ENCODE measurements around the gene RNU6-1.

The RNU6-1 gene

GRCh38 chr15:67859331-67859946, 19.6 kb upstream of the RNU6-1 start:
- H3K27me3 ChIP-seq (ENCODE audit: control insufficient read depth in 1 of 2, insufficient read depth in 2 of 2, low read length in 2 of 2): no peaks in the 10 kb centered on the region
- no peaks in the 10 kb centered on the region for H3K9me3 ChIP-seq (ENCODE audit: control insufficient read depth in 1 of 2, low read length in 2 of 2)
- H3K27ac ChIP-seq (ENCODE audit: low read depth, low read length): no peak overlapping the region
- H3K4me1 ChIP-seq (ENCODE audit: control insufficient read depth in 1 of 2, insufficient read depth in 2 of 2, low read length in 2 of 2): peaks cover 2 to 13% of the 10 kb centered on the region in 2 donors
- no peak overlapping the region for H3K4me3 ChIP-seq (ENCODE audit: low read depth in 1 of 2, low read length in 2 of 2)
- no peak overlapping the region for H3K9ac ChIP-seq (ENCODE audit: low read depth in 1 of 2, low read length in 2 of 2)
- H3K36me3 ChIP-seq (ENCODE audit: control insufficient read depth in 1 of 2, insufficient read depth in 2 of 2, low read length in 2 of 2): no peaks in the 10 kb centered on the region

- H3K4me3 ChIP-seq (ENCODE audit: low read depth in 1 of 2, low read length in 2 of 2): no peak overlapping the region
- H3K27ac ChIP-seq (ENCODE audit: low read depth, low read length): no peak overlapping the region
- H3K9me3 ChIP-seq (ENCODE audit: control insufficient read depth in 1 of 2, low read length in 2 of 2): no peaks in the 10 kb centered on the region
- no peaks in the 10 kb centered on the region for H3K36me3 ChIP-seq (ENCODE audit: control insufficient read depth in 1 of 2, insufficient read depth in 2 of 2, low read length in 2 of 2)
- peaks cover 3 to 4% of the 10 kb centered on the region in 2 donors for H3K4me1 ChIP-seq (ENCODE audit: control insufficient read depth in 1 of 2, insufficient read depth in 2 of 2, low read length in 2 of 2)
- H3K27me3 ChIP-seq (ENCODE audit: control insufficient read depth in 1 of 2, insufficient read depth in 2 of 2, low read length in 2 of 2): no peaks in the 10 kb centered on the region
- no peak overlapping the region for H3K9ac ChIP-seq (ENCODE audit: low read depth in 1 of 2, low read length in 2 of 2)
These were observed 17.4 kb upstream of the RNU6-1 start for GRCh38 chr15:67857220-67857619.

GRCh38 chr15:67855842-67856241, 16.0 kb upstream of the RNU6-1 start:
- Histone ChIP-seq H3K36me3 (ENCODE audit: control insufficient read depth in 1 of 2, insufficient read depth in 2 of 2, low read length in 2 of 2) (no peaks in the 10 kb centered on the region), H3K4me1 (ENCODE audit: control insufficient read depth in 1 of 2, insufficient read depth in 2 of 2, low read length in 2 of 2) (peaks cover 3 to 4% of the 10 kb centered on the region in 2 donors), H3K4me3 (ENCODE audit: low read depth in 1 of 2, low read length in 2 of 2) (no peak overlapping the region), H3K27ac (ENCODE audit: low read depth, low read length) (no peak overlapping the region), H3K9ac (ENCODE audit: low read depth in 1 of 2, low read length in 2 of 2) (no peak overlapping the region), H3K9me3 (ENCODE audit: control insufficient read depth in 1 of 2, low read length in 2 of 2) (no peaks in the 10 kb centered on the region), H3K27me3 (ENCODE audit: control insufficient read depth in 1 of 2, insufficient read depth in 2 of 2, low read length in 2 of 2) (no peaks in the 10 kb centered on the region)

- H3K4me1 ChIP-seq (ENCODE audit: control insufficient read depth in 1 of 2, insufficient read depth in 2 of 2, low read length in 2 of 2): peaks cover 3 to 4% of the 10 kb centered on the region in 2 donors
- no peak overlapping the region for H3K27ac ChIP-seq (ENCODE audit: low read depth, low read length)
- H3K9me3 ChIP-seq (ENCODE audit: control insufficient read depth in 1 of 2, low read length in 2 of 2): peaks cover 0 to 3% of the 10 kb centered on the region in 2 donors
These were observed 14.5 kb upstream of the RNU6-1 start for GRCh38 chr15:67854358-67854757.

GRCh38 chr15:67853454-67853853, 13.6 kb upstream of the RNU6-1 start:
- H3K27ac ChIP-seq (ENCODE audit: low read depth, low read length): no peak overlapping the region
- H3K4me1 ChIP-seq (ENCODE audit: control insufficient read depth in 1 of 2, insufficient read depth in 2 of 2, low read length in 2 of 2): peaks cover 3 to 4% of the 10 kb centered on the region in 2 donors
- no peaks in the 10 kb centered on the region for H3K36me3 ChIP-seq (ENCODE audit: control insufficient read depth in 1 of 2, insufficient read depth in 2 of 2, low read length in 2 of 2)
- H3K27me3 ChIP-seq (ENCODE audit: control insufficient read depth in 1 of 2, insufficient read depth in 2 of 2, low read length in 2 of 2): no peaks in the 10 kb centered on the region
- peaks cover 0 to 4% of the 10 kb centered on the region in 2 donors for H3K9me3 ChIP-seq (ENCODE audit: control insufficient read depth in 1 of 2, low read length in 2 of 2)
- no peak overlapping the region for H3K4me3 ChIP-seq (ENCODE audit: low read depth in 1 of 2, low read length in 2 of 2)
- no peak overlapping the region for H3K9ac ChIP-seq (ENCODE audit: low read depth in 1 of 2, low read length in 2 of 2)

More at GRCh38 chr15:67854358-67854757, 14.5 kb upstream of the RNU6-1 start:
- H3K27me3 ChIP-seq (ENCODE audit: control insufficient read depth in 1 of 2, insufficient read depth in 2 of 2, low read length in 2 of 2): no peaks in the 10 kb centered on the region
- H3K4me3 ChIP-seq (ENCODE audit: low read depth in 1 of 2, low read length in 2 of 2): no peak overlapping the region
- H3K9ac ChIP-seq (ENCODE audit: low read depth in 1 of 2, low read length in 2 of 2): no peak overlapping the region
- H3K36me3 ChIP-seq (ENCODE audit: control insufficient read depth in 1 of 2, insufficient read depth in 2 of 2, low read length in 2 of 2): no peaks in the 10 kb centered on the region

GRCh38 chr15:67852418-67852817, 12.6 kb upstream of the RNU6-1 start:
- H3K9me3 ChIP-seq (ENCODE audit: control insufficient read depth in 1 of 2, low read length in 2 of 2): peaks cover 0 to 4% of the 10 kb centered on the region in 2 donors
- no peak overlapping the region for H3K4me3 ChIP-seq (ENCODE audit: low read depth in 1 of 2, low read length in 2 of 2)
- H3K9ac ChIP-seq (ENCODE audit: low read depth in 1 of 2, low read length in 2 of 2): no peak overlapping the region
- no peaks in the 10 kb centered on the region for H3K36me3 ChIP-seq (ENCODE audit: control insufficient read depth in 1 of 2, insufficient read depth in 2 of 2, low read length in 2 of 2)
- H3K4me1 ChIP-seq (ENCODE audit: control insufficient read depth in 1 of 2, insufficient read depth in 2 of 2, low read length in 2 of 2): peaks cover 3 to 4% of the 10 kb centered on the region in 2 donors
- no peak overlapping the region for H3K27ac ChIP-seq (ENCODE audit: low read depth, low read length)
- H3K27me3 ChIP-seq (ENCODE audit: control insufficient read depth in 1 of 2, insufficient read depth in 2 of 2, low read length in 2 of 2): no peaks in the 10 kb centered on the region

- H3K27ac ChIP-seq (ENCODE audit: low read depth, low read length): no peak overlapping the region
- no peak overlapping the region for H3K4me3 ChIP-seq (ENCODE audit: low read depth in 1 of 2, low read length in 2 of 2)
- no peaks in the 10 kb centered on the region for H3K36me3 ChIP-seq (ENCODE audit: control insufficient read depth in 1 of 2, insufficient read depth in 2 of 2, low read length in 2 of 2)
These were observed 11.2 kb upstream of the RNU6-1 start for GRCh38 chr15:67850994-67851571.

GRCh38 chr15:67850336-67850735, 10.5 kb upstream of the RNU6-1 start:
- H3K36me3 ChIP-seq (ENCODE audit: control insufficient read depth in 1 of 2, insufficient read depth in 2 of 2, low read length in 2 of 2): no peaks in the 10 kb centered on the region
- H3K9ac ChIP-seq (ENCODE audit: low read depth in 1 of 2, low read length in 2 of 2): no peak overlapping the region
- H3K4me3 ChIP-seq (ENCODE audit: low read depth in 1 of 2, low read length in 2 of 2): no peak overlapping the region
- H3K27me3 ChIP-seq (ENCODE audit: control insufficient read depth in 1 of 2, insufficient read depth in 2 of 2, low read length in 2 of 2): no peaks in the 10 kb centered on the region
- no peak overlapping the region for H3K27ac ChIP-seq (ENCODE audit: low read depth, low read length)
- H3K9me3 ChIP-seq (ENCODE audit: control insufficient read depth in 1 of 2, low read length in 2 of 2): peaks cover 0 to 4% of the 10 kb centered on the region in 2 donors
- peaks cover 3 to 4% of the 10 kb centered on the region in 2 donors for H3K4me1 ChIP-seq (ENCODE audit: control insufficient read depth in 1 of 2, insufficient read depth in 2 of 2, low read length in 2 of 2)

More at GRCh38 chr15:67850994-67851571, 11.2 kb upstream of the RNU6-1 start:
- Histone ChIP-seq H3K9ac (ENCODE audit: low read depth in 1 of 2, low read length in 2 of 2) (no peak overlapping the region), H3K27me3 (ENCODE audit: control insufficient read depth in 1 of 2, insufficient read depth in 2 of 2, low read length in 2 of 2) (no peaks in the 10 kb centered on the region), H3K9me3 (ENCODE audit: control insufficient read depth in 1 of 2, low read length in 2 of 2) (peaks cover 0 to 4% of the 10 kb centered on the region in 2 donors), H3K4me1 (ENCODE audit: control insufficient read depth in 1 of 2, insufficient read depth in 2 of 2, low read length in 2 of 2) (peaks cover 3 to 4% of the 10 kb centered on the region in 2 donors)

- no peaks in the 10 kb centered on the region for H3K36me3 ChIP-seq (ENCODE audit: control insufficient read depth in 1 of 2, insufficient read depth in 2 of 2, low read length in 2 of 2)
- H3K27me3 ChIP-seq (ENCODE audit: control insufficient read depth in 1 of 2, insufficient read depth in 2 of 2, low read length in 2 of 2): no peaks in the 10 kb centered on the region
- H3K27ac ChIP-seq (ENCODE audit: low read depth, low read length): no peak overlapping the region
- peaks cover 0 to 4% of the 10 kb centered on the region in 2 donors for H3K9me3 ChIP-seq (ENCODE audit: control insufficient read depth in 1 of 2, low read length in 2 of 2)
- no peak overlapping the region for H3K4me3 ChIP-seq (ENCODE audit: low read depth in 1 of 2, low read length in 2 of 2)
- no peak overlapping the region for H3K9ac ChIP-seq (ENCODE audit: low read depth in 1 of 2, low read length in 2 of 2)
- peaks cover 3% of the 10 kb centered on the region in 2 donors for H3K4me1 ChIP-seq (ENCODE audit: control insufficient read depth in 1 of 2, insufficient read depth in 2 of 2, low read length in 2 of 2)
These were observed 9.7 kb upstream of the RNU6-1 start for GRCh38 chr15:67849538-67849937.

GRCh38 chr15:67845974-67846373, 6.1 kb upstream of the RNU6-1 start:
- Histone ChIP-seq H3K9me3 (ENCODE audit: control insufficient read depth in 1 of 2, low read length in 2 of 2) (peaks cover 0 to 4% of the 10 kb centered on the region in 2 donors), H3K27me3 (ENCODE audit: control insufficient read depth in 1 of 2, insufficient read depth in 2 of 2, low read length in 2 of 2) (no peaks in the 10 kb centered on the region), H3K4me3 (ENCODE audit: low read depth in 1 of 2, low read length in 2 of 2) (no peak overlapping the region), H3K27ac (ENCODE audit: low read depth, low read length) (no peak overlapping the region), H3K4me1 (ENCODE audit: control insufficient read depth in 1 of 2, insufficient read depth in 2 of 2, low read length in 2 of 2) (peaks cover 7% of the 10 kb centered on the region in 2 donors), H3K9ac (ENCODE audit: low read depth in 1 of 2, low read length in 2 of 2) (no peak overlapping the region), H3K36me3 (ENCODE audit: control insufficient read depth in 1 of 2, insufficient read depth in 2 of 2, low read length in 2 of 2) (no peaks in the 10 kb centered on the region)

Data from duodenal mucosa (tissue), 2 donors.